CD4-positive, CD25-positive, alpha-beta regulatory T cell (primary cell): ENCODE measurements around the gene SLFN11. TPM values are rescaled to one million over a fixed set of nuclear protein-coding genes. Genes with fewer than 3 reads are reported as not detected.
A peak's percentile ranks its signal among the peaks of the same experiment; 100 is the strongest.
"Not testable (repeated sequence)": the region's sequence is repeated elsewhere in the genome, so short reads cannot be mapped to it uniquely, and the experiment has no call there.

Experiments
- ATAC-seq, 2 donors: fragments of 150-1000 bp; cut with Tn5 transposase; one replicate each; pipeline ENCODE4 v1.10.0; 2021; ENCODE audit warnings: low read depth in 2 of 2, moderate number of reproducible peaks in 2 of 2, moderate library complexity in 1 of 2
- DNase-seq, 3 donors: peaks; one replicate each; pipeline versions ENCODE4 v3.0.0 to v3.0.0-alpha.2; 2012 to 2022; ENCODE audit warnings: mixed read lengths in 1 of 3
- H3K27ac ChIP-seq: one replicate; pipeline ENCODE4 v1.7.0; 2013; ENCODE audit warnings: mild to moderate bottlenecking, low read length; ENCODE audit not compliant: insufficient read depth, poor library complexity, severe bottlenecking
- H3K27me3 ChIP-seq: one replicate; pipeline ENCODE4 v1.7.0; 2013; ENCODE audit warnings: low read length; ENCODE audit not compliant: control insufficient read depth, insufficient read depth
- H3K36me3 ChIP-seq: one replicate; pipeline ENCODE4 v1.7.0; 2013; ENCODE audit warnings: mild to moderate bottlenecking, low read length, moderate library complexity; ENCODE audit not compliant: control insufficient read depth, insufficient read depth
- H3K4me1 ChIP-seq: 2 replicates; pipeline ENCODE4 v1.7.0; 2013; ENCODE audit warnings: mild to moderate bottlenecking, low read length; ENCODE audit not compliant: insufficient read depth, control insufficient read depth, poor library complexity, severe bottlenecking
- H3K4me3 ChIP-seq: one replicate; pipeline ENCODE4 v1.7.0; 2013; ENCODE audit warnings: low read depth, mild to moderate bottlenecking, low read length, moderate library complexity
- H3K9me3 ChIP-seq, 2 experiments: 1 replicate in 1 of 2; 2 replicates in 1 of 2; pipeline ENCODE4 v1.7.0; 2013; ENCODE audit warnings: low read length in 2 of 2, mild to moderate bottlenecking in 1 of 2, moderate library complexity in 1 of 2; ENCODE audit not compliant: control insufficient read depth in 2 of 2
- H3K27ac Mint-ChIP-seq, 3 donors: one replicate each; pipeline ENCODE4 v1.8.0; 2020 to 2022; ENCODE audit warnings: mild to moderate bottlenecking in 3 of 3, mixed read lengths in 3 of 3, moderate library complexity in 2 of 3
- H3K27me3 Mint-ChIP-seq: one replicate; pipeline ENCODE4 v1.8.0; 2022; ENCODE audit warnings: mild to moderate bottlenecking, mixed read lengths
- H3K36me3 Mint-ChIP-seq: one replicate; pipeline ENCODE4 v1.8.0; 2020; ENCODE audit warnings: mixed read lengths
- H3K4me1 Mint-ChIP-seq, 4 donors: one replicate each; pipeline ENCODE4 v1.8.0; 2020 to 2022; ENCODE audit warnings: mixed read lengths in 4 of 4, mild to moderate bottlenecking in 1 of 4
- H3K4me3 Mint-ChIP-seq, 4 donors: one replicate each; pipeline ENCODE4 v1.8.0; 2020 to 2022; ENCODE audit warnings: mild to moderate bottlenecking in 4 of 4, mixed read lengths in 4 of 4, moderate library complexity in 3 of 4
- H3K9me3 Mint-ChIP-seq, 7 donors: one replicate each; pipeline ENCODE4 v1.8.0; 2020 to 2022; ENCODE audit warnings: mixed read lengths in 7 of 7, mild to moderate bottlenecking in 3 of 7, moderate library complexity in 2 of 7
- polyA plus RNA-seq, 4 donors: library from polyadenylated mRNA; unstranded; fragments of 300-500 nt; fragmentation: Illumina TruSeq; gene quantifications; one replicate each; pipeline ENCODE4 v1.2.3, GENCODE V29; 2021
- total RNA-seq: library from RNA; stranded (reverse); gene quantifications from one replicate; pipeline ENCODE4 v1.2.3, GENCODE V29; 2022

Gene SLFN11
- total and polyA plus RNA-seq, 5 donors from 2014 or later: 10.1 to 61.9 (median 12.0) TPM

- peaks cover 39% of the 10 kb centered on the region for H3K4me1 ChIP-seq
- H3K4me3 ChIP-seq: peak overlapping the region; percentile 84
Observed at GRCh38 chr17:35312790-35313711, 60.4 kb downstream of the SLFN11 start.

GRCh38 chr17:35312346-35312745 is 61.1 kb downstream of the SLFN11 start:
- Mint-ChIP-seq H3K36me3 (no peaks in the 10 kb centered on the region), H3K27ac (peak overlapping the region; percentile 98 to 100 (median 99)), H3K9me3 (peaks cover 0 to 13% (median 0%) of the 10 kb centered on the region in 7 donors), H3K4me3 (peak overlapping the region; percentile 93 to 97 (median 96)), H3K4me1 (peaks cover 3 to 58% (median 35%) of the 10 kb centered on the region in 4 donors), H3K27me3 (no peaks in the 10 kb centered on the region)
- H3K36me3 ChIP-seq: no peaks in the 10 kb centered on the region
- no peaks in the 10 kb centered on the region for H3K9me3 ChIP-seq
- H3K4me3 ChIP-seq: peak overlapping the region; percentile 84
- ATAC-seq (no peak), DNase-seq (no peak)
- H3K27ac ChIP-seq: peak overlapping the region; percentile 93
- peaks cover 39% of the 10 kb centered on the region for H3K4me1 ChIP-seq
- no peaks in the 10 kb centered on the region for H3K27me3 ChIP-seq

More at GRCh38 chr17:35312790-35313711, 60.4 kb downstream of the SLFN11 start:
- Mint-ChIP-seq H3K36me3 (no peaks in the 10 kb centered on the region), H3K27ac (peak overlapping the region; percentile 98 to 100 (median 99)), H3K4me1 (peaks cover 7 to 63% (median 42%) of the 10 kb centered on the region in 4 donors), H3K9me3 (peaks cover 0 to 13% (median 0%) of the 10 kb centered on the region in 7 donors), H3K4me3 (peak overlapping the region; percentile 93 to 97 (median 96)), H3K27me3 (no peaks in the 10 kb centered on the region)
- ATAC-seq (peak; percentile 90 to 91), DNase-seq (peak; percentile 85 to 97 (median 94))
- no peaks in the 10 kb centered on the region for H3K36me3 ChIP-seq
- H3K27me3 ChIP-seq: no peaks in the 10 kb centered on the region
- peak overlapping the region; percentile 93 for H3K27ac ChIP-seq
- no peaks in the 10 kb centered on the region for H3K9me3 ChIP-seq

GRCh38 chr17:35309345-35309744 is 64.1 kb downstream of the SLFN11 start:
- DNase-seq, H3K27me3 ChIP-seq, H3K9me3 ChIP-seq, H3K27me3 Mint-ChIP-seq, H3K4me3 ChIP-seq, H3K36me3 Mint-ChIP-seq, H3K36me3 ChIP-seq, H3K4me3 Mint-ChIP-seq, H3K27ac ChIP-seq, ATAC-seq: not testable (repeated sequence)
- H3K27ac Mint-ChIP-seq: peak overlapping the region in 1 of 3 donors; percentile 76
- H3K4me1 Mint-ChIP-seq: peaks cover 3 to 35% (median 14%) of the 10 kb centered on the region in 4 donors
- peaks cover 0 to 13% (median 2%) of the 10 kb centered on the region in 7 donors for H3K9me3 Mint-ChIP-seq
- peaks cover 22% of the 10 kb centered on the region for H3K4me1 ChIP-seq

Other genes starting within 250 kb of the SLFN11 start
- gene NLE1, start 231.3 kb downstream of the SLFN11 start, total RNA-seq: 9.8 TPM
- 1 to 10 TPM; 3.1 to 5.3 (median 3.8) TPM for gene NLE1, start 231.3 kb downstream of the SLFN11 start, polyA plus RNA-seq
- gene UNC45B, start 225.8 kb downstream of the SLFN11 start, total RNA-seq: 0.44 TPM
- under 1 TPM; 0.29 to 0.63 (median 0.43) TPM for gene UNC45B, start 225.8 kb downstream of the SLFN11 start, polyA plus RNA-seq
- not detected for gene SLC35G3, start 179.2 kb downstream of the SLFN11 start, total RNA-seq
- under 1 TPM; 0.08 to 0.19 (median 0.13) TPM for gene SLC35G3, start 179.2 kb downstream of the SLFN11 start, polyA plus RNA-seq
- gene SLFN5, start 130.5 kb downstream of the SLFN11 start, total RNA-seq: 221 TPM
- 100 to 1,000 TPM; 122 to 219 (median 162) TPM for gene SLFN5, start 130.5 kb downstream of the SLFN11 start, polyA plus RNA-seq
- gene SLFN12, start 58.9 kb upstream of the SLFN11 start, total RNA-seq: 7.0 TPM
- 1 to 10 TPM; 2.6 to 3.6 (median 2.9) TPM for gene SLFN12, start 58.9 kb upstream of the SLFN11 start, polyA plus RNA-seq
- gene SLFN13, start 75.1 kb upstream of the SLFN11 start, total RNA-seq: 25.5 TPM
- 1 to 10 TPM; 4.9 to 6.2 (median 5.1) TPM for gene SLFN13, start 75.1 kb upstream of the SLFN11 start, polyA plus RNA-seq
- 105 TPM for gene SLFN12L, start 164.1 kb upstream of the SLFN11 start, total RNA-seq
- gene SLFN12L, start 164.1 kb upstream of the SLFN11 start, polyA plus RNA-seq: 10 to 100 TPM; 12.7 to 14.6 (median 13.4) TPM
- 0.57 TPM for gene SLFN14, start 187.2 kb upstream of the SLFN11 start, total RNA-seq
- under 1 TPM in 1 of 4 donors, not detected in 3; 0.17 TPM for gene SLFN14, start 187.2 kb upstream of the SLFN11 start, polyA plus RNA-seq
- 3.1 TPM for gene PEX12, start 204.9 kb upstream of the SLFN11 start, total RNA-seq
- gene PEX12, start 204.9 kb upstream of the SLFN11 start, polyA plus RNA-seq: 1 to 10 TPM; 1.1 to 3.4 (median 1.6) TPM
- gene AP2B1, start 213.7 kb upstream of the SLFN11 start, total RNA-seq: 133 TPM
- 10 to 100 TPM; 59.8 to 89.2 (median 74.4) TPM for gene AP2B1, start 213.7 kb upstream of the SLFN11 start, polyA plus RNA-seq